ENCODE results near the gene BNC2.

BNC2 gene

DNA sequence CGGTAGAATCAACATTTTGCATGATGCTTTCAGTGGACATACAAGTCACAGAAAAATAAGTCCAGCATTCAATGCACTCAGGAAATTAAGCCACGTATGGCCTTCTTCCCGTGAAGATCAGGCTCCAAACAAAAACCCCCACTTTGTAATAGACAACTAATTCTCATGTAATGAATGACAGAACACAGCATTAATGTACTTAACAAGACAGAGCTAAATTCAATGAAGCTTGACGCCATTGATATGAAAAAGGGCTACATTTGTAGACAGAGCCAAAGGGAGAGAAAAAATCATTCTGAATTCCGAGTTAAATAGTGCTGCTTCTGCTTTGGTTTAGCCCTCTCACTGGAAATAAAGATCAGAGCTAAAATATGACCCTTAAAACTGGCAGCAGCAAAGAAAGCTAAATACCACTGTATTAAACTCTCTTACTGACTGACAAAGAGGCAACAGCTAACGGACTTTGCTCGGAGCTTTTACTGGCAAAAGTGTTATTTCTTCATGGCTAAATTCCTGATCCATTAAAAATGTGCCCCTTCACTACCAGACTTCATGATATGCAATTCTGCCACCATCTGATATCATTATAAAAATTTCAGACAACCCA is 250.5 kb downstream of the BNC2 start:
- H3K27ac ChIP-seq (ENCODE audit: low read length) = no peak overlapping the region
- H3K36me3 ChIP-seq (ENCODE audit: control insufficient read depth, low read depth, low read length) = no peaks in the 10 kb centered on the region
- peaks cover 43% of the 10 kb centered on the region for H3K4me1 ChIP-seq (ENCODE audit: control insufficient read depth, low read depth, low read length)
- no peak overlapping the region for H3K4me3 ChIP-seq (ENCODE audit: low read length)
- H3K9ac ChIP-seq (ENCODE audit: low read length) = no peak overlapping the region
- H3K27me3 ChIP-seq (ENCODE audit: control insufficient read depth, insufficient read depth, low read length) = no peaks in the 10 kb centered on the region
- no peaks in the 10 kb centered on the region for H3K9me3 ChIP-seq (ENCODE audit: control insufficient read depth, low read depth, low read length)

DNA sequence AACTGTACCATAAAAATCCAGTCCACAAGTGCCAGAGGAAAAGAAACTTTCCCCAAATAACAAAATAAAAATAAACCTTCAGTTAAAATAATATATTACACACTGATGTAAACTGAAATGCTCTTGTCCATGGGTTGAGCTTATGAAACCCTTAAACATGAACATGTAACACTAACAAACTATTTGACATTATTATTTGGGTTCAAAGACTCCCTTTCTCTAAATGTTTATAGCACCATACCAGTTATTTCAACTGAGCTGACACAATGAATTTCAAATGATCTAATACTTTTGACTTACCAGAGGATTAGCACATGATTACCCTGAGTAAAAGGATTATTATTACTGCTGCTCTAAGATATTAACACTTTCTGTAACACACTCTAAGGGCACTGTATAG is 251.1 kb downstream of the BNC2 start:
- H3K4me3 ChIP-seq (ENCODE audit: low read length) = no peak overlapping the region
- no peaks in the 10 kb centered on the region for H3K36me3 ChIP-seq (ENCODE audit: control insufficient read depth, low read depth, low read length)
- H3K27me3 ChIP-seq (ENCODE audit: control insufficient read depth, insufficient read depth, low read length) = no peaks in the 10 kb centered on the region
- peaks cover 37% of the 10 kb centered on the region for H3K4me1 ChIP-seq (ENCODE audit: control insufficient read depth, low read depth, low read length)
- no peak overlapping the region for H3K27ac ChIP-seq (ENCODE audit: low read length)
- no peaks in the 10 kb centered on the region for H3K9me3 ChIP-seq (ENCODE audit: control insufficient read depth, low read depth, low read length)
- H3K9ac ChIP-seq (ENCODE audit: low read length) = no peak overlapping the region

DNA sequence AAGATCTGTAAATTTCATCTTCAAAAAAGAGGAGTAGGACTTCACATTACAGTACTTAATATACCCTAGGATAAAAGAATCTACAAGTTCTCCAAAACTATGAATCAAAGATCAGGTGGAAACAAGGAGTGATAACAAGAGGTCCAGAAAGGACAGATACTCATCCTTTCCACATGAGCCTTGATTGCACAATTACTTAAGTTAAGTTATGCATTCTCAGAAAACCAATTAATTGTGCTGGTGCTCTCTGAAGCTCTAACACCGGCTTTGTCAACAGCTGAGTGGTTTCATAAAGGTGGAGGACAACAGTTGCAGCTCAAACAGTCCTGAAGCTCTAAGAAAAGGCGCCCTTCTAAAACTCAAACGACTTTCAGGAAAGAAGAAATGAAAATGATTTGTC is 251.9 kb downstream of the BNC2 start:
- no peak overlapping the region for H3K9ac ChIP-seq (ENCODE audit: low read length)
- H3K4me3 ChIP-seq (ENCODE audit: low read length) = no peak overlapping the region
- H3K27me3 ChIP-seq (ENCODE audit: control insufficient read depth, insufficient read depth, low read length) = no peaks in the 10 kb centered on the region
- H3K9me3 ChIP-seq (ENCODE audit: control insufficient read depth, low read depth, low read length) = no peaks in the 10 kb centered on the region
- H3K4me1 ChIP-seq (ENCODE audit: control insufficient read depth, low read depth, low read length) = peaks cover 28% of the 10 kb centered on the region
- H3K36me3 ChIP-seq (ENCODE audit: control insufficient read depth, low read depth, low read length) = no peaks in the 10 kb centered on the region
- no peak overlapping the region for H3K27ac ChIP-seq (ENCODE audit: low read length)

DNA sequence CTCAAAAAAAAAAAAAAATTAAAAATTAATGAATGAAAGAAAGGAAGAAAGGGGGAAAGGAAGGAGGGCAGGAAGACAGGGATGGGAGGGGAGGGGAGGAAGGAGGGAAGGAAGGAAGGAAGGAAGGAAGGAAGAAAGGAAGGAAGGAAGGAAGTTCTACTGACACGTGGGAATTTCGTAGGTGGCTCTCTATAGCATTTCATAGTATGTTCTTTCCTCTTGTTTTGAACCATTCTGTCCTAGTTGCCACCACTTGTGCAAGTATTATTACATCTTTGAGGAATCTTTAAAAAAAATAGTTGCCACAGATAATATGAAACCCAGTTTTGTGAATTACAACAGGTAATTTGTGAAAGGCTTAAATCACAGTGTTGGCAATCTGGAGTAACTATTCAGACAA is 253.8 kb downstream of the BNC2 start:
- Histone ChIP-seq H3K4me3 (ENCODE audit: low read length) (no peak overlapping the region), H3K27me3 (ENCODE audit: control insufficient read depth, insufficient read depth, low read length) (no peaks in the 10 kb centered on the region), H3K9me3 (ENCODE audit: control insufficient read depth, low read depth, low read length) (no peaks in the 10 kb centered on the region), H3K4me1 (ENCODE audit: control insufficient read depth, low read depth, low read length) (peaks cover 17% of the 10 kb centered on the region), H3K27ac (ENCODE audit: low read length) (no peak overlapping the region), H3K9ac (ENCODE audit: low read length) (no peak overlapping the region), H3K36me3 (ENCODE audit: control insufficient read depth, low read depth, low read length) (no peaks in the 10 kb centered on the region)

DNA sequence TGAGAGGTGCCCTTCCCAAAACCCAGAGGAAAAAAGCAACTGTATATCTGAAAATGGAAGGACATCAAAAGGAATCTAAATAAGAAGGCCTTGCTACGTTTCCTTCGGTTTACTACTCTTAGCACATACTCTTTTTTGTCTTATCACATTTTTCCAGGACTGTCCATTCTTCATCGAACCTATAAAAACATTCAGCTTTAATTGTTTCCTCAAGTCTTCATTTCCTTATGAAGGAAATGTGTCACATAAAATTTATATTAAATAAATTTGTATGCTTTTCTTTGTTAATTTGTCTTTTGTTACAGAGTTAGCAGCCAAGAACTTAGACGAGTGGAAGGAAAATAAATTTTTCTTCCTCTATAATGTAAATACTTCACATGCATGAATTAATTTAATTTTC is 255.0 kb downstream of the BNC2 start:
- H3K27ac ChIP-seq (ENCODE audit: low read length) = no peak overlapping the region
- H3K27me3 ChIP-seq (ENCODE audit: control insufficient read depth, insufficient read depth, low read length) = no peaks in the 10 kb centered on the region
- H3K9ac ChIP-seq (ENCODE audit: low read length) = no peak overlapping the region
- peaks cover 17% of the 10 kb centered on the region for H3K4me1 ChIP-seq (ENCODE audit: control insufficient read depth, low read depth, low read length)
- no peaks in the 10 kb centered on the region for H3K36me3 ChIP-seq (ENCODE audit: control insufficient read depth, low read depth, low read length)
- no peaks in the 10 kb centered on the region for H3K9me3 ChIP-seq (ENCODE audit: control insufficient read depth, low read depth, low read length)
- H3K4me3 ChIP-seq (ENCODE audit: low read length) = no peak overlapping the region

DNA sequence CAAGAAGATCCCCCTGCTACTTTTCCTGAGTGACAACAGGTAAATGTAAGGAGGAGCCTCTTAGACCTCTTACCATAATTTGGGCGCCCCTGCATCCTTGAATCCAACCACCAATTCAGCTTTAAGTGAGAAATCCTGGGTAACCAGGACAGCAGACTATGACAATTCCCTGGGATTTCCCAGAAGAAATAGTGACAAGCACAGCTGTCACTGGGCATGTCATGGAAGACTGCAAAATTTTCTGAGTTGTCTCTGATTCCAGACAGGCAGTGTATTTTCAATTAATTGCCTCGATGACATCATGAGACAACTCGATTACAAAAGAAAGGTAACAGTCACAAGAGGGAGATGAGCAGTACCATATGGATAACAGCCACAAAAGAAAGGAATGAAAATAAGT is 256.9 kb downstream of the BNC2 start:
- Histone ChIP-seq H3K9me3 (ENCODE audit: control insufficient read depth, low read depth, low read length) (no peaks in the 10 kb centered on the region), H3K4me3 (ENCODE audit: low read length) (no peak overlapping the region), H3K27me3 (ENCODE audit: control insufficient read depth, insufficient read depth, low read length) (no peaks in the 10 kb centered on the region), H3K9ac (ENCODE audit: low read length) (no peak overlapping the region), H3K36me3 (ENCODE audit: control insufficient read depth, low read depth, low read length) (no peaks in the 10 kb centered on the region), H3K27ac (ENCODE audit: low read length) (no peak overlapping the region), H3K4me1 (ENCODE audit: control insufficient read depth, low read depth, low read length) (peaks cover 17% of the 10 kb centered on the region)

DNA sequence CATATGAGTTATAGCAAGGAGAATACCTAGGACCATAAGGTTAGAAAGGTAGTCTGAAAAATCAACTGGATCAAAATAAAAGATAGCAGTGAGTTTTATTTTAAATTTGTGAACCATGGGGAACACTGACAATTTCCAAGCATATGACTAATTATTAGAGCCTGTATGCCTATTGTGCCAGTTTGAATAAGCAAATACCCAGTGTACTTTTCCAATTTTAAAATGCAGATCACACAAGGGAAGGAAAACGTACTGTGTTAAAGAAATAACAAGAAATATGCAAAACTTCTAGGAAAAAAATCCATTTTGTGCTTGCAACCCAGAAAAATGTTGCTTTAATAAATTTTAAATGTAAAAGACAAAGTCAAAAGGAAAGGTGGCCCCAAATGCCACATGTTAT is 257.4 kb downstream of the BNC2 start:
- H3K9me3 ChIP-seq (ENCODE audit: control insufficient read depth, low read depth, low read length) = no peaks in the 10 kb centered on the region
- no peak overlapping the region for H3K4me3 ChIP-seq (ENCODE audit: low read length)
- no peaks in the 10 kb centered on the region for H3K36me3 ChIP-seq (ENCODE audit: control insufficient read depth, low read depth, low read length)
- H3K4me1 ChIP-seq (ENCODE audit: control insufficient read depth, low read depth, low read length) = peaks cover 20% of the 10 kb centered on the region
- H3K9ac ChIP-seq (ENCODE audit: low read length) = no peak overlapping the region
- no peaks in the 10 kb centered on the region for H3K27me3 ChIP-seq (ENCODE audit: control insufficient read depth, insufficient read depth, low read length)
- no peak overlapping the region for H3K27ac ChIP-seq (ENCODE audit: low read length)

DNA sequence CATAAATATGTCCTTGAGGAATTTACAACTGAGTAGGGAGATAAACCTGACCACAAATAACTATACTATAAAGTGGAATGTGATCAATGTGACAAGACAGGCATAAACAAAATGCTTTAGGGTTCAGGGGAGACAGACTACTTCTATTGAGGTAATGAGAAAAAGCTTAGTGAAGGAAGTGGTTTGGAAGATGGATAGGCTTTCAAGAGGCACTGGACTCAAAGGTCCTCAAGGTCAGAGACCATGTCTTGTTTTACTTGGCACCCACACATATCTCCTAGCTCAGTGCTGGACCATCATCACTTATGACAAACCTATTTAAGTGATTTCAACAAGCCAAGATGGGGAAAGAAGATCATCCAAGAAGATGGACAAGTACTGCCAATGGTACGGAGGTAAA is 257.8 kb downstream of the BNC2 start:
- no peaks in the 10 kb centered on the region for H3K9me3 ChIP-seq (ENCODE audit: control insufficient read depth, low read depth, low read length)
- H3K27me3 ChIP-seq (ENCODE audit: control insufficient read depth, insufficient read depth, low read length) = no peaks in the 10 kb centered on the region
- peaks cover 24% of the 10 kb centered on the region for H3K4me1 ChIP-seq (ENCODE audit: control insufficient read depth, low read depth, low read length)
- no peak overlapping the region for H3K9ac ChIP-seq (ENCODE audit: low read length)
- no peaks in the 10 kb centered on the region for H3K36me3 ChIP-seq (ENCODE audit: control insufficient read depth, low read depth, low read length)
- no peak overlapping the region for H3K4me3 ChIP-seq (ENCODE audit: low read length)
- no peak overlapping the region for H3K27ac ChIP-seq (ENCODE audit: low read length)

DNA sequence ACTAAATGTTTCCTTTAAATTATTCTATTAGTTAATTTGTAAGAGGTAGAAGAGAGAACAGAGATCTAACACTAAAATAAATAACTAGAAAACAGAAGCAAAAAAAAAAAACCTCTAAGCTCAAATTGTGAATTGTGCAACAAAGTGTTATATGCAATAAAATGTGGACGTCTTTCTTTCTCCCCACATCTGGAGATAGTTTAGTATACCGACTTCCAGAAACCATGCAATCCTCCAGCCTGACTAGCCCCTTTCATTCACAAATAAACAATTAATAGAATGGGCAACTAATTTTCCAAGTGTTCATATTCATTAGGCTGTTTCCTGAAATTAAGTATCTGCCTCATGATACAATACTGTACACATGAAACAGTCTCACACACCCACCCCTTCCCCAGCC is 258.5 kb downstream of the BNC2 start:
- H3K9me3 ChIP-seq (ENCODE audit: control insufficient read depth, low read depth, low read length) = no peaks in the 10 kb centered on the region
- no peak overlapping the region for H3K27ac ChIP-seq (ENCODE audit: low read length)
- H3K4me1 ChIP-seq (ENCODE audit: control insufficient read depth, low read depth, low read length) = peaks cover 25% of the 10 kb centered on the region
- no peaks in the 10 kb centered on the region for H3K36me3 ChIP-seq (ENCODE audit: control insufficient read depth, low read depth, low read length)
- no peak overlapping the region for H3K4me3 ChIP-seq (ENCODE audit: low read length)
- H3K27me3 ChIP-seq (ENCODE audit: control insufficient read depth, insufficient read depth, low read length) = no peaks in the 10 kb centered on the region
- H3K9ac ChIP-seq (ENCODE audit: low read length) = no peak overlapping the region

DNA sequence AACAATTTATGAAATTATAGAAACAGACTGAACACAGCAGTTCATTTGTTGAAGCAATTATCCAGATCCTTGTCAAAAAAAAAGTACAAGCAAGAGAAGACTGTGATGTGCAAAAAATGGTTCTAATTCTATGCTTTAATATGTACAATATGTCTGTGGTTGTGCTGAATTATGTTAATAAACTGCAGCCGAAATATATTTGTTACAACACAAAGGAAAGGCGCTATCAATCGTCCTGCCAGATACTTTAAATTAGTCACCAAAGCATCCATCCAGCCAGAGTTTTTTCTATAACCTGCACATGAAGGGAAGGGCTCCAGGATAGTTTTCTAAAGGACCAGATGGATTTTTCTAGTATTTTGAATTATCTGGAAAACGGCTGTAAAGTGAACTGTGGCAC is 259.5 kb downstream of the BNC2 start:
- no peak overlapping the region for H3K9ac ChIP-seq (ENCODE audit: low read length)
- H3K36me3 ChIP-seq (ENCODE audit: control insufficient read depth, low read depth, low read length) = no peaks in the 10 kb centered on the region
- no peak overlapping the region for H3K4me3 ChIP-seq (ENCODE audit: low read length)
- no peaks in the 10 kb centered on the region for H3K9me3 ChIP-seq (ENCODE audit: control insufficient read depth, low read depth, low read length)
- no peaks in the 10 kb centered on the region for H3K27me3 ChIP-seq (ENCODE audit: control insufficient read depth, insufficient read depth, low read length)
- H3K27ac ChIP-seq (ENCODE audit: low read length) = no peak overlapping the region
- H3K4me1 ChIP-seq (ENCODE audit: control insufficient read depth, low read depth, low read length) = peaks cover 25% of the 10 kb centered on the region

DNA sequence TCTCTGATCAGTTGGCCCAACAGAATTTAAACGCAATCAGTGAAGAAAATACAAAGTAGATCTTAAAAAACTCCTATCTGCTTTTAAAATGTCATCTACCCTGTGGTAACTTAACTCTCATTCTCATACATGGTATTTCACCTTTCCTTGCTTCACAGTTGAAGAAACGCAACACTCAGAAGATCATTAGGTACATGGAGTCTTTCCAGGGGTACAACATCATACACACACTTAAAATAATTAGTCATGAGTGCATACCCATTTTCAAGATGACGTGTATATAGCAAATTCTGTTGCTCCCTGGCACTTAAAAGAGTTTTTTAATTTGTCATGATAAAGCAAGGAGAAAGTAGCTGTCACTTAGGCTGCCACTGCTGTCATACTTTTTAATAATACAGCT is 259.9 kb downstream of the BNC2 start:
- Histone ChIP-seq H3K4me1 (ENCODE audit: control insufficient read depth, low read depth, low read length) (peaks cover 25% of the 10 kb centered on the region), H3K27ac (ENCODE audit: low read length) (no peak overlapping the region), H3K27me3 (ENCODE audit: control insufficient read depth, insufficient read depth, low read length) (no peaks in the 10 kb centered on the region), H3K9me3 (ENCODE audit: control insufficient read depth, low read depth, low read length) (no peaks in the 10 kb centered on the region), H3K9ac (ENCODE audit: low read length) (no peak overlapping the region), H3K4me3 (ENCODE audit: low read length) (no peak overlapping the region), H3K36me3 (ENCODE audit: control insufficient read depth, low read depth, low read length) (no peaks in the 10 kb centered on the region)

DNA sequence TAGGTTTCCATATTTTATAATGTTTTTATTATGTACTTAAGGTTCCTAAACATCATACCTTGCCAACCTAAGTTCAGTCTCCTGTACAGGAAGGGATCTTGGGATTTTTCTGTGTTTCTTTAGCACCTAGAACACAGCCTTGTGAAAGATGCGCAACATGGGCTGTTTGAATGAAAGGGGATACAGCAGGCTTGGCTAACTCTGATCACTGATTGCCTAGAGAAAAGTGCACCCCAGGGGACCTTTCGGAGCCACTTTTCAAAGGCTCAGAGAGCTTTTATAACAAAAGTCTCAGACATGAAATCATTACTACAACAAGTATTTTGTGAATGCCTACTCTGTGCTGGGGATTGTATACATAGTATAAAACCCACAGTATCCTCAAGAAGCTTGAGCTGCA is 261.6 kb downstream of the BNC2 start:
- no peak overlapping the region for H3K27ac ChIP-seq (ENCODE audit: low read length)
- H3K4me1 ChIP-seq (ENCODE audit: control insufficient read depth, low read depth, low read length) = peaks cover 25% of the 10 kb centered on the region
- no peaks in the 10 kb centered on the region for H3K27me3 ChIP-seq (ENCODE audit: control insufficient read depth, insufficient read depth, low read length)

More for the DNA sequence above, 261.6 kb downstream of the BNC2 start:
- Histone ChIP-seq H3K36me3 (ENCODE audit: control insufficient read depth, low read depth, low read length) (no peaks in the 10 kb centered on the region), H3K9ac (ENCODE audit: low read length) (no peak overlapping the region), H3K4me3 (ENCODE audit: low read length) (no peak overlapping the region), H3K9me3 (ENCODE audit: control insufficient read depth, low read depth, low read length) (no peaks in the 10 kb centered on the region)
